Calu3 (cell line): Measurements from ENCODE around the gene GSK3B. TPM values are rescaled to one million over a fixed set of nuclear protein-coding genes. Genes with fewer than 3 reads are reported as not detected.

Experiments used
- BruUV-seq: library from RNA; stranded (reverse); fragments of 400-500 nt; replicated peaks from 2 replicates; lab custom pipeline; 2021; lab: Mats Ljungman, UMichigan
- CTCF ChIA-PET: fragments of 300-600 bp; sonication (Branson Sonifier 250); formaldehyde crosslinking; loops from one replicate; lab custom pipeline; 2022; ENCODE audit warnings: antibody characterized with exemption; lab: Charles Lee
- DNase-seq: peaks from one replicate; pipeline ENCODE4 v3.0.0; 2022
- H3K27ac Mint-ChIP-seq: one replicate; pipeline ENCODE4 v1.8.0; 2022; ENCODE audit warnings: mixed read lengths; ENCODE audit not compliant: unreplicated experiment
- H3K27me3 Mint-ChIP-seq: one replicate; pipeline ENCODE4 v1.8.0; 2022; ENCODE audit warnings: mixed read lengths; ENCODE audit not compliant: unreplicated experiment
- H3K36me3 Mint-ChIP-seq: one replicate; pipeline ENCODE4 v1.8.0; 2022; ENCODE audit warnings: mild to moderate bottlenecking, moderate library complexity, mixed read lengths; ENCODE audit not compliant: insufficient read depth, unreplicated experiment
- H3K4me1 Mint-ChIP-seq: one replicate; pipeline ENCODE4 v1.8.0; 2022; ENCODE audit warnings: mild to moderate bottlenecking, low read depth, mixed read lengths; ENCODE audit not compliant: unreplicated experiment
- H3K4me3 Mint-ChIP-seq: one replicate; pipeline ENCODE4 v1.8.0; 2022; ENCODE audit warnings: mild to moderate bottlenecking, low read depth, moderate library complexity, mixed read lengths; ENCODE audit not compliant: unreplicated experiment
- H3K9me3 Mint-ChIP-seq: one replicate; pipeline ENCODE4 v1.8.0; 2022; ENCODE audit warnings: low read depth, mixed read lengths; ENCODE audit not compliant: unreplicated experiment
- CTCF ChIP-seq: fragments of 200-600 bp; IDR thresholded peaks from one replicate; pipeline ENCODE4 v1.8.0; 2022; ENCODE audit warnings: antibody characterized with exemption; ENCODE audit not compliant: unreplicated experiment
- intact Hi-C: fragments of 100-400 bp; cut with micrococcal nuclease; formaldehyde crosslinking; loops from one replicate; pipeline ENCODE4 v1.10.0; 2022; ENCODE audit not compliant: unreplicated experiment
- total RNA-seq: library from RNA; stranded (reverse); gene quantifications from 2 replicates; pipeline ENCODE4 v1.2.3, GENCODE V29; 2022

Gene GSK3B
- total RNA-seq, 1 experiment from 2014 or later = 48.6 TPM

GRCh38 chr3:119809249-119810017, 284.8 kb downstream of the GSK3B start:
- Mint-ChIP-seq H3K4me3 (no peak overlapping the region), H3K4me1 (no peaks in the 10 kb centered on the region), H3K36me3 (no peaks in the 10 kb centered on the region), H3K9me3 (no peaks in the 10 kb centered on the region), H3K27ac (no peak overlapping the region), H3K27me3 (peaks cover 17% of the 10 kb centered on the region)
- intact Hi-C loops = no loop called here
- DNase-seq = no peak
- no peak for TF ChIP-seq CTCF
- BruUV-seq = no TSS peak
- CTCF ChIA-PET = no interaction called here

DNA sequence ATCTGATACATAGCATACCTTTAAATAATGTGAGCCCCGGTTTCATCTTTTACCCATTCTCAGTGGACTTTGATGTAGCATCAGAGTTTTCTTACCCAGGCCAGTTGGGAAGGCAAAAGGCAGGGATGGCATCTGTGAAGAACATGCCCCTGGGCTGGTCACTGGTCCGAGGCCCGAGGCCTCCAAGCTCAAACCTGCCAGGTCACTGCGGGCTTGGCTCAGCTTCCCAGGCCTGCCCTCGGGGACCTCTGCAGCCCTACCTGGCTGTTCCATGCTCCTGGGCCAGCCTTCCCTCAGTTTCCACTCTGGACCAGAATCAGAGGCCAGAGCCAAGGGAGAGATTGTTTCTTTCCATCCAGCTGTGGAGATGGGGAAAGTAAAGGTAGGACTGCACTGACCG, 285.4 kb downstream of the GSK3B start:
- Mint-ChIP-seq H3K9me3 (no peaks in the 10 kb centered on the region), H3K36me3 (no peaks in the 10 kb centered on the region), H3K27me3 (peaks cover 14% of the 10 kb centered on the region), H3K4me3 (no peak overlapping the region), H3K27ac (no peak overlapping the region), H3K4me1 (no peaks in the 10 kb centered on the region)
- TF ChIP-seq CTCF = no peak
- DNase-seq = no peak
- no TSS peak for BruUV-seq
- intact Hi-C loops = no loop called here
- CTCF ChIA-PET = no interaction called here

DNA sequence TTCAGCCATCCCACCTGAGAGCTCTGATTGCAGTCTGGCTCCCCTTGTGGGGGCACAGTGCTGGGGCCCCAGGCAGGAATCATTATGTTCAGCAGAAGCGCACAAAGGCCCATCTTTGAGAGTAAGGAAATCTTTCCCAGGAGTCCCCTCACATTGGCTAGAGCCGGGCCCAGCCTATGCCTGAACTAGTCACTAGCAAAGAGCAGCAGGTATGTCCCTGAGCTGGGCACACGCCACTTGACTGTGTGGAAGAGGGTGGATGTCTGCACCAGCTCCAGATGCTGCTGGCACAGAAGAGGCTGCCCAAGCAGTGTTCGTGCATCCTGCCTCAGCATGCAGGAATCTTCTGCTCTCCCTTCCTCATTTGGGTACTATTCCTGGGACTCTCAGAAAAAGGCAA, 286.0 kb downstream of the GSK3B start:
- H3K9me3 Mint-ChIP-seq = no peaks in the 10 kb centered on the region
- no peaks in the 10 kb centered on the region for H3K36me3 Mint-ChIP-seq
- H3K27ac Mint-ChIP-seq = no peak overlapping the region
- no peak for TF ChIP-seq CTCF
- no TSS peak for BruUV-seq
- no peaks in the 10 kb centered on the region for H3K4me1 Mint-ChIP-seq
- DNase-seq = no peak
- CTCF ChIA-PET = no interaction called here
- H3K4me3 Mint-ChIP-seq = no peak overlapping the region
- intact Hi-C loops = no loop called here
- peaks cover 8% of the 10 kb centered on the region for H3K27me3 Mint-ChIP-seq

GRCh38 chr3:119800844-119801243, 293.4 kb downstream of the GSK3B start:
- Mint-ChIP-seq H3K27ac (no peak overlapping the region), H3K27me3 (peaks cover 11% of the 10 kb centered on the region), H3K4me1 (peaks cover 11% of the 10 kb centered on the region), H3K36me3 (no peaks in the 10 kb centered on the region), H3K9me3 (peaks cover 3% of the 10 kb centered on the region), H3K4me3 (no peak overlapping the region)
- no peak for TF ChIP-seq CTCF
- BruUV-seq = no TSS peak
- no peak for DNase-seq
- CTCF ChIA-PET = no interaction called here
- intact Hi-C loops = no loop called here
